ENCODE data around the gene FAM240A.

DNA sequence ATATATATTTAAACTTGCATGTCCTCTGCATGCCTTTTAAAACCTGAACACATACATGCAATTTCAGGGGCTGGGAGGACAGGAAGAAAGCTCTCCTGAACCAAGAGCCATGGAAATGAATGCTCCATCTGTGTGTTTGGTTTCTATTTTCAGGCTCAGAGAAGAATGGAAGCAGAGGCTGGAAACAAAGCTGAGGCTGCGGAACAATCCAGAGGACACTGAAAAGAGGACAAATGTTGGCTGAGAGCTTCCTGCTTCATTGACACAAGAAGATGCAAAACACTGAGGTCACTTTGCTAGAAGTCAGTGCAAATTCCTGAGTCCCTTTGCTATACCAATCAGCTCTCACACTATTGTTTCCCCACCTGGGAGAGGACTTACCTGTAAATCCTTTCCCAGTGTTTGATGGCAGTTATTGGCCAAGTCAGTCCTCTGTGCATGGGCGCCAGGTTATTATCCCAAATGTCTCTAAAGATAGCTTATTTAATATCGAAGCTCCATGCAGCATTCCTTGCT lies 12.7 kb downstream of the FAM240A start:
- TF ChIP-seq JUNB (IDR thresholded peaks at IDR 0.05; ENCODE audit: unreplicated experiment), result no peak
- no peak for TF ChIP-seq POLR2AphosphoS5 (IDR thresholded peaks at IDR 0.05; ENCODE audit: low read depth)
- no peak for TF ChIP-seq EZH2phosphoT487 (IDR thresholded peaks at IDR 0.05; ENCODE audit: unreplicated experiment)
- TF ChIP-seq, protein P1, sequence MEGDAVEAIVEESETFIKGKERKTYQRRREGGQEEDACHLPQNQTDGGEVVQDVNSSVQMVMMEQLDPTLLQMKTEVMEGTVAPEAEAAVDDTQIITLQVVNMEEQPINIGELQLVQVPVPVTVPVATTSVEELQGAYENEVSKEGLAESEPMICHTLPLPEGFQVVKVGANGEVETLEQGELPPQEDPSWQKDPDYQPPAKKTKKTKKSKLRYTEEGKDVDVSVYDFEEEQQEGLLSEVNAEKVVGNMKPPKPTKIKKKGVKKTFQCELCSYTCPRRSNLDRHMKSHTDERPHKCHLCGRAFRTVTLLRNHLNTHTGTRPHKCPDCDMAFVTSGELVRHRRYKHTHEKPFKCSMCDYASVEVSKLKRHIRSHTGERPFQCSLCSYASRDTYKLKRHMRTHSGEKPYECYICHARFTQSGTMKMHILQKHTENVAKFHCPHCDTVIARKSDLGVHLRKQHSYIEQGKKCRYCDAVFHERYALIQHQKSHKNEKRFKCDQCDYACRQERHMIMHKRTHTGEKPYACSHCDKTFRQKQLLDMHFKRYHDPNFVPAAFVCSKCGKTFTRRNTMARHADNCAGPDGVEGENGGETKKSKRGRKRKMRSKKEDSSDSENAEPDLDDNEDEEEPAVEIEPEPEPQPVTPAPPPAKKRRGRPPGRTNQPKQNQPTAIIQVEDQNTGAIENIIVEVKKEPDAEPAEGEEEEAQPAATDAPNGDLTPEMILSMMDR (conservative IDR thresholded peaks at IDR 0.05; ENCODE audit: low read depth in 2 of 2), result no peak
- no peak for TF ChIP-seq EZH2 (IDR thresholded peaks at IDR 0.05; ENCODE audit: low read depth, unreplicated experiment)
- TF ChIP-seq, protein P2, sequence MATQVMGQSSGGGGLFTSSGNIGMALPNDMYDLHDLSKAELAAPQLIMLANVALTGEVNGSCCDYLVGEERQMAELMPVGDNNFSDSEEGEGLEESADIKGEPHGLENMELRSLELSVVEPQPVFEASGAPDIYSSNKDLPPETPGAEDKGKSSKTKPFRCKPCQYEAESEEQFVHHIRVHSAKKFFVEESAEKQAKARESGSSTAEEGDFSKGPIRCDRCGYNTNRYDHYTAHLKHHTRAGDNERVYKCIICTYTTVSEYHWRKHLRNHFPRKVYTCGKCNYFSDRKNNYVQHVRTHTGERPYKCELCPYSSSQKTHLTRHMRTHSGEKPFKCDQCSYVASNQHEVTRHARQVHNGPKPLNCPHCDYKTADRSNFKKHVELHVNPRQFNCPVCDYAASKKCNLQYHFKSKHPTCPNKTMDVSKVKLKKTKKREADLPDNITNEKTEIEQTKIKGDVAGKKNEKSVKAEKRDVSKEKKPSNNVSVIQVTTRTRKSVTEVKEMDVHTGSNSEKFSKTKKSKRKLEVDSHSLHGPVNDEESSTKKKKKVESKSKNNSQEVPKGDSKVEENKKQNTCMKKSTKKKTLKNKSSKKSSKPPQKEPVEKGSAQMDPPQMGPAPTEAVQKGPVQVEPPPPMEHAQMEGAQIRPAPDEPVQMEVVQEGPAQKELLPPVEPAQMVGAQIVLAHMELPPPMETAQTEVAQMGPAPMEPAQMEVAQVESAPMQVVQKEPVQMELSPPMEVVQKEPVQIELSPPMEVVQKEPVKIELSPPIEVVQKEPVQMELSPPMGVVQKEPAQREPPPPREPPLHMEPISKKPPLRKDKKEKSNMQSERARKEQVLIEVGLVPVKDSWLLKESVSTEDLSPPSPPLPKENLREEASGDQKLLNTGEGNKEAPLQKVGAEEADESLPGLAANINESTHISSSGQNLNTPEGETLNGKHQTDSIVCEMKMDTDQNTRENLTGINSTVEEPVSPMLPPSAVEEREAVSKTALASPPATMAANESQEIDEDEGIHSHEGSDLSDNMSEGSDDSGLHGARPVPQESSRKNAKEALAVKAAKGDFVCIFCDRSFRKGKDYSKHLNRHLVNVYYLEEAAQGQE (IDR thresholded peaks at IDR 0.05; ENCODE audit: unreplicated experiment), result no peak
- TF ChIP-seq ZNF114 (CRISPR knock-in tag; IDR thresholded peaks at IDR 0.05), result no peak
- no peak for TF ChIP-seq ZNF331 (CRISPR knock-in tag; IDR thresholded peaks at IDR 0.05; ENCODE audit: low read depth)

All from GM23338 (cell line).